ENCODE data around the gene SLC28A1. TPM values are rescaled to one million over a fixed set of nuclear protein-coding genes. Genes with fewer than 3 reads are reported as not detected.

Gene SLC28A1
- total and polyA plus RNA-seq, 2 experiments from 2014 or later: 2.5 to 3.0 TPM

GRCh38 chr15:84979651-84980050 lies 95.2 kb downstream of the SLC28A1 start:
- peaks cover 16% of the 10 kb centered on the region for H4K20me1 ChIP-seq (ENCODE audit: insufficient read depth, poor library complexity, severe bottlenecking)
- no peaks in the 10 kb centered on the region for H3K27me3 ChIP-seq
- no peak for TF ChIP-seq EZH2phosphoT487 (IDR thresholded peaks at IDR 0.05; ENCODE audit: low read depth, severe bottlenecking, unreplicated experiment)
- TF ChIP-seq CTCF (IDR thresholded peaks at IDR 0.05; ENCODE audit: poor library complexity): no peak
- no peak for TF ChIP-seq EZH2 (IDR thresholded peaks at IDR 0.05; ENCODE audit: borderline replicate concordance)
- H3K9me3 ChIP-seq (ENCODE audit: low read depth): no peaks in the 10 kb centered on the region
- H2AFZ ChIP-seq: peak overlapping the region; percentile 80
- peak; percentile 41 for DNase-seq (ENCODE audit: low spot score)
- peak overlapping the region; percentile 81 for H3K4me3 ChIP-seq
- no peaks in the 10 kb centered on the region for H3K9me2 ChIP-seq (replicated peaks; ENCODE audit: insufficient read depth)
- H3K27ac ChIP-seq: peak overlapping the region; percentile 95
- peak overlapping the region; percentile 82 for H3K4me2 ChIP-seq
- peaks cover 6% of the 10 kb centered on the region for H3K4me1 ChIP-seq (ENCODE audit: insufficient read depth)
- WGBS (ENCODE audit: low lambda C conversion rate, missing lambda C conversion rate): 23% methylated on average over 16 of the region's 16 CpGs
- H3K79me2 ChIP-seq: peaks cover 27% of the 10 kb centered on the region
- no peaks in the 10 kb centered on the region for H3K36me3 ChIP-seq (replicated peaks; ENCODE audit: insufficient read depth, low read depth)

- Histone ChIP-seq H3K27me3 (no peaks in the 10 kb centered on the region), H3K36me3 (replicated peaks; ENCODE audit: insufficient read depth, low read depth) (no peaks in the 10 kb centered on the region), H3K27ac (peak overlapping the region; percentile 95), H3K4me3 (peak overlapping the region; percentile 81), H2AFZ (peak overlapping the region; percentile 80), H3K79me2 (peaks cover 34% of the 10 kb centered on the region), H3K9me3 (ENCODE audit: low read depth) (no peaks in the 10 kb centered on the region), H4K20me1 (ENCODE audit: insufficient read depth, poor library complexity, severe bottlenecking) (peaks cover 20% of the 10 kb centered on the region), H3K9me2 (replicated peaks; ENCODE audit: insufficient read depth) (no peaks in the 10 kb centered on the region), H3K4me2 (peak overlapping the region; percentile 82), H3K4me1 (ENCODE audit: insufficient read depth) (peaks cover 13% of the 10 kb centered on the region)
- DNase-seq (ENCODE audit: low spot score): peak; percentile 90
- TF ChIP-seq CTCF (IDR thresholded peaks at IDR 0.05; ENCODE audit: poor library complexity): no peak
- WGBS (ENCODE audit: low lambda C conversion rate, missing lambda C conversion rate): 2% methylated on average over 60 of the region's 66 CpGs
These were observed 96.0 kb downstream of the SLC28A1 start for GRCh38 chr15:84980196-84981053.

- DNase-seq (ENCODE audit: low spot score): peak; percentile 98
- H3K27me3 ChIP-seq: no peaks in the 10 kb centered on the region
- H2AFZ ChIP-seq: peak overlapping the region; percentile 80
- H3K9me2 ChIP-seq (replicated peaks; ENCODE audit: insufficient read depth): no peaks in the 10 kb centered on the region
- no peaks in the 10 kb centered on the region for H3K9me3 ChIP-seq (ENCODE audit: low read depth)
- TF ChIP-seq CTCF (IDR thresholded peaks at IDR 0.05; ENCODE audit: poor library complexity) (no peak), EZH2phosphoT487 (IDR thresholded peaks at IDR 0.05; ENCODE audit: low read depth, severe bottlenecking, unreplicated experiment) (no peak), EZH2 (IDR thresholded peaks at IDR 0.05; ENCODE audit: borderline replicate concordance) (no peak)
- peak overlapping the region; percentile 95 for H3K27ac ChIP-seq
- WGBS (ENCODE audit: low lambda C conversion rate, missing lambda C conversion rate): 1% methylated on average over 38 of the region's 75 CpGs
- H3K4me3 ChIP-seq: peak overlapping the region; percentile 81
- H3K36me3 ChIP-seq (replicated peaks; ENCODE audit: insufficient read depth, low read depth): no peaks in the 10 kb centered on the region
- peaks cover 42% of the 10 kb centered on the region for H3K79me2 ChIP-seq
- H4K20me1 ChIP-seq (ENCODE audit: insufficient read depth, poor library complexity, severe bottlenecking): peaks cover 20% of the 10 kb centered on the region
- H3K4me2 ChIP-seq: peak overlapping the region; percentile 82
- peaks cover 13% of the 10 kb centered on the region for H3K4me1 ChIP-seq (ENCODE audit: insufficient read depth)
These were observed 96.7 kb downstream of the SLC28A1 start for GRCh38 chr15:84981054-84981710.

Measured in hepatocyte (in vitro differentiated cells).